SK-N-SH treated with all-trans-retinoic acid at 6 μM for 48 hours (cell line): Measurements from ENCODE around the gene RNF135.
"Not testable (repeated sequence)": the region's sequence is repeated elsewhere in the genome, so short reads cannot be mapped to it uniquely, and the experiment has no call there.

Experiments used
- ATAC-seq: fragments of 200-7000 bp; cut with Tn5 transposase; 3 replicates; pipeline ENCODE4 v1.9.1; 2020; ENCODE audit warnings: mild to moderate bottlenecking, moderate library complexity
- ARNTL ChIP-seq: fragments of 450-650 bp; formaldehyde crosslinking; IDR thresholded peaks from 2 replicates; pipeline ENCODE4 v1.5.0; 2020; ENCODE audit warnings: low read depth, mild to moderate bottlenecking, moderate library complexity, borderline replicate concordance
- BACH2 ChIP-seq: fragments of 250-450 bp; sonication (Bioruptor Pico); IDR thresholded peaks from 2 replicates; pipeline ENCODE4 v1.9.0; 2021; ENCODE audit warnings: mild to moderate bottlenecking, borderline replicate concordance
- CREB5 ChIP-seq: fragments of 250-450 bp; sonication (Bioruptor Pico); IDR thresholded peaks from 2 replicates; pipeline ENCODE4 v1.5.1; 2020; ENCODE audit warnings: low read depth, mild to moderate bottlenecking, moderate library complexity
- CSDC2 ChIP-seq: fragments of 250-450 bp; sonication (Bioruptor Pico); IDR thresholded peaks from 2 replicates; pipeline ENCODE4 v1.5.0; 2020; ENCODE audit warnings: mild to moderate bottlenecking, moderate library complexity
- GLIS3 ChIP-seq: fragments of 250-450 bp; sonication (Bioruptor Pico); IDR thresholded peaks from 2 replicates; pipeline ENCODE4 v1.5.0; 2020; ENCODE audit warnings: mild to moderate bottlenecking, moderate library complexity
- ISL1 ChIP-seq: fragments of 250-450 bp; sonication (Bioruptor Pico); IDR thresholded peaks from 2 replicates; pipeline ENCODE4 v2.1.2; 2022; ENCODE audit warnings: mild to moderate bottlenecking, moderate library complexity
- PATZ1 ChIP-seq: fragments of 250-450 bp; sonication (Bioruptor Pico); IDR thresholded peaks from 2 replicates; pipeline ENCODE4 v1.8.0; 2020; ENCODE audit warnings: mild to moderate bottlenecking, moderate library complexity, borderline replicate concordance
- POU6F1 ChIP-seq: fragments of 250-450 bp; sonication (Bioruptor Pico); IDR thresholded peaks from 2 replicates; pipeline ENCODE4 v1.8.0; 2021; ENCODE audit warnings: low read depth, mild to moderate bottlenecking, moderate library complexity, borderline replicate concordance
- PPARA ChIP-seq: fragments of 250-450 bp; sonication (Bioruptor Pico); IDR thresholded peaks from 2 replicates; pipeline ENCODE4 v1.5.0; 2020; ENCODE audit warnings: mild to moderate bottlenecking, borderline replicate concordance
- RARB ChIP-seq: fragments of 250-450 bp; sonication (Bioruptor Pico); IDR thresholded peaks from 2 replicates; pipeline ENCODE4 v1.8.0; 2021; ENCODE audit warnings: mild to moderate bottlenecking, moderate library complexity
- SNAI2 ChIP-seq: fragments of 250-450 bp; sonication (Bioruptor Pico); IDR thresholded peaks from 2 replicates; pipeline ENCODE4 v1.5.0; 2020; ENCODE audit warnings: mild to moderate bottlenecking, moderate library complexity
- TCF4 ChIP-seq: fragments of 250-450 bp; sonication (Bioruptor Pico); IDR thresholded peaks from 2 replicates; pipeline ENCODE4 v1.8.0; 2021; ENCODE audit warnings: mild to moderate bottlenecking, moderate library complexity, borderline replicate concordance
- TOX ChIP-seq: fragments of 250-450 bp; sonication (Bioruptor Pico); IDR thresholded peaks from 2 replicates; pipeline ENCODE4 v1.8.0; 2021; ENCODE audit warnings: mild to moderate bottlenecking, moderate library complexity, borderline replicate concordance
- TSHZ2 ChIP-seq: fragments of 250-450 bp; sonication (Bioruptor Pico); IDR thresholded peaks from 2 replicates; pipeline ENCODE4 v1.5.0; 2020; ENCODE audit warnings: mild to moderate bottlenecking, moderate library complexity
- ZC3H10 ChIP-seq: fragments of 250-450 bp; sonication (Bioruptor Pico); IDR thresholded peaks from 2 replicates; pipeline ENCODE4 v1.5.1; 2021; ENCODE audit warnings: mild to moderate bottlenecking, moderate library complexity
- ZFP3 ChIP-seq: fragments of 250-450 bp; sonication (Bioruptor Pico); IDR thresholded peaks from 2 replicates; pipeline ENCODE4 v1.5.0; 2020; ENCODE audit warnings: mild to moderate bottlenecking, moderate library complexity
- ZFP30 ChIP-seq: fragments of 450-650 bp; formaldehyde crosslinking; IDR thresholded peaks from 2 replicates; pipeline ENCODE4 v1.5.0; 2022; ENCODE audit warnings: mild to moderate bottlenecking, moderate library complexity
- ZNF565 ChIP-seq: fragments of 450-650 bp; formaldehyde crosslinking; conservative IDR thresholded peaks from 2 replicates; pipeline ENCODE4 v1.5.0; 2020; ENCODE audit warnings: low read depth, mild to moderate bottlenecking, moderate library complexity
- ZNF70 ChIP-seq: fragments of 450-650 bp; formaldehyde crosslinking; IDR thresholded peaks from 2 replicates; pipeline ENCODE4 v1.5.0; 2020; ENCODE audit warnings: mild to moderate bottlenecking, moderate library complexity
- ZNF8 ChIP-seq: fragments of 450-650 bp; formaldehyde crosslinking; IDR thresholded peaks from 2 replicates; pipeline ENCODE4 v1.5.0; 2020; ENCODE audit warnings: mild to moderate bottlenecking, moderate library complexity

Gene RNF135

GRCh38 chr17:31019004-31019403 is 48.2 kb downstream of the RNF135 start (continued):
- TF ChIP-seq POU6F1 (CRISPR knock-in tag), result no peak

GRCh38 chr17:31023171-31023570 is 52.3 kb downstream of the RNF135 start:
- ATAC-seq, result not testable (repeated sequence)

- TF ChIP-seq SNAI2 (CRISPR knock-in tag) (no peak), TOX (CRISPR knock-in tag) (no peak), BACH2 (CRISPR knock-in tag) (no peak), ISL1 (CRISPR knock-in tag) (no peak), POU6F1 (CRISPR knock-in tag) (no peak), TCF4 (CRISPR knock-in tag) (no peak), GLIS3 (CRISPR knock-in tag) (no peak), CREB5 (CRISPR knock-in tag) (no peak)
- ATAC-seq, result no peak
Measured at GRCh38 chr17:31031841-31032240, 61.0 kb downstream of the RNF135 start.

- not testable (repeated sequence) for ATAC-seq
Measured at GRCh38 chr17:31035611-31036010, 64.8 kb downstream of the RNF135 start.

GRCh38 chr17:31040837-31041236 is 70.0 kb downstream of the RNF135 start:
- not testable (repeated sequence) for ATAC-seq

GRCh38 chr17:31042378-31042777 is 71.5 kb downstream of the RNF135 start:
- ATAC-seq, result not testable (repeated sequence)

GRCh38 chr17:31046856-31047425 is 76.1 kb downstream of the RNF135 start:
- ATAC-seq, result not testable (repeated sequence)

GRCh38 chr17:31048142-31048541 is 77.3 kb downstream of the RNF135 start:
- ATAC-seq, result no peak
- no peak for TF ChIP-seq ZFP3 (CRISPR knock-in tag)
- TF ChIP-seq ZFP30, result no peak
- no peak for TF ChIP-seq RARB (CRISPR knock-in tag)
- no peak for TF ChIP-seq ISL1 (CRISPR knock-in tag)
- TF ChIP-seq TSHZ2 (CRISPR knock-in tag), result no peak
- no peak for TF ChIP-seq ARNTL (CRISPR knock-in tag)
- TF ChIP-seq BACH2 (CRISPR knock-in tag), result no peak
- no peak for TF ChIP-seq PPARA (CRISPR knock-in tag)
- no peak for TF ChIP-seq ZNF70 (CRISPR knock-in tag)
- TF ChIP-seq ZC3H10 (CRISPR knock-in tag), result no peak
- no peak for TF ChIP-seq CSDC2 (CRISPR knock-in tag)
- TF ChIP-seq CREB5 (CRISPR knock-in tag), result no peak
- TF ChIP-seq ZNF565 (CRISPR knock-in tag), result no peak
- no peak for TF ChIP-seq ZNF8
- TF ChIP-seq PATZ1 (CRISPR knock-in tag), result no peak
- no peak for TF ChIP-seq SNAI2 (CRISPR knock-in tag)
